Measurements from ENCODE around the gene LRRC28. TPM values are rescaled to one million over a fixed set of nuclear protein-coding genes. Genes with fewer than 3 reads are reported as not detected.

Gene LRRC28
- polyA plus RNA-seq, 1 donor: 18.7 TPM

DNA sequence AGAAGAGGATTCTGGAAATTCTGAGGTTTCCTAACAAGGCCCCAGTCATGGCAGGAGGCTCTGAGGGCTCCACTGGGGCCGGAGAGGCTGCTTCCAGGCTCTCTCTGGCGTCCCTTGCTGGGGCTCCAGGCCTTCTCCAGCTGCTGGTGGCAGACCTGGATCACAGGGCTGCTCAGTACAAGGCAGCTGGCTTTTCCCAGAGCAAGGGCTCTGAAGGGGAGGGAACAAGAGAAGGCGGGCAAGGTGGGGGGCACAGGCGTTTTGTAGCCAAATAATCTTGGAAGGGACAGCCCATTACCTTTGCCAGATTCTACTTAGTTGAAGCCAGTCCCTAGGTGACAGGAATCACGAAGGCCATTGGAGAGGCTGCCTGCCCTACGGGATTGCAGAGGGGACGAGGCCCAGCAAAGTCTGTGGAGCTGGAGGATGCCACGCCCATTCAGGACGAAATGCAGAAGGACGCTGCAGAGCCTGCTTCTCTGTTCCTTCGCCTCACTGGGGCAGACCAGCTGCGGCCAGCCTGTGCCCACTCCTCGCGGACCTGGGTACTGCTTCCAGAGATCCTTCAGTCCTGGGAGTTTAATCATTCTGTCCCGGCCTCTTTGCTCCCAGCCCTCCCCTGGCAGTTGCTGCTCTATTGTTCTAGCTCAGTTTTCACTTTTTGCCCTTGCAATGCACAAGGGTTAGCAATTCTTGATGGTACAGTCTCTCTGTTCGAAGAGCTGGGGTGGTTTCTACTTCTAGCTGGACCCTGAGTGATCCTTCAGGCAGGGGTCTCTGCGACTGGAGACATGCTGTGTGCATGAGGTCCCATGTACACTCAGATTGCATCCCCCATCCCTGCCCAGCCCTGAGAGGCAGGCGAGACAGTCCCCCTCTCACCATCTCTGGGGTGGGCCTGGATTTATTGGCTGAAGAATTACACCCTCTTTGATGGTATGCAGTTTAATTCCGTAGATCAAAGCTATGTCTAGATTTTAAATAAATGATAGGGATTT lies 165.2 kb downstream of the LRRC28 start:
- DNase-seq (ENCODE audit: low read depth): no peak

DNA sequence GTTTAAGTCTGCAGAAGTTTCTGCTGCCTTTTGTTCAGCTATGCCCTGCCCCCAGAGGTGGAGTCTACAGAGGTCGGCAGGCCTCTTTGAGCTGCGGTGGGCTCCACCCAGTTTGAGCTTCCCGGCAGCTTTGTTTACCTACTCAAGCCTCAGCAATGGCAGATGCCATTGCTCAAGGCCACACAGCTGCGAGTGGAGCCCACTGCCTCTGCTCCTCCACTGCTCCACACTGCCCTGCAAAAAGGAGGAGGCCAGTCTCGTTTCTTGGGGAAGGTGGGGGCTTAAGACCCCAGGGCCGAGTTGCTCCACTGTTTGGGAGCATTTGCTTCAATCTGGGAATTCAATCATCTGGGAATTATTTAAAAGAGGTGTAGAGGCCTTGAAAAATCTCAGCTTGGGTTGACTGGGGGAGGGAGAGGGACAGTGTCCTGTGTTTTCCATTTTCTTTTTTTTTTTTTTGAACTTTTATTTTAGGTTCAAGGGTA lies 169.9 kb downstream of the LRRC28 start:
- no peak for DNase-seq (ENCODE audit: low read depth)

DNA sequence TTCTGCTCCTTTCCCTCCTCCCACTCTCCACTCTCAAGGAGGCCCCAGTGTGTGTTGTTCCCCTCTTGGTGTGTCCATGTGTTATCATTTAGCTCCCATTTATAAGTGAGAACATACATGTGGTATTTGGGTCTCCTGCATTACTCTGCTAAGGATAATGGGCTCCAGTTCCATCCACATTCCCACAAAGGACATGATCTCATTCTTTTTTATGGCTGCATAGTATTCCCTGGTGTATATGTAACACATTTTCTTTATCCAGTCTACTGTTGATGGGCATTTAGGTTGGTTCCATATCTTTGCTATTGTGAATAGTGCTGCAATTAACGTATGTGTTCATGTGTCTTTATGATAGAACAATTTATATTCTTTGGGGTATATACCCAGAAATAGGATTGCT lies 170.5 kb downstream of the LRRC28 start:
- no peak for DNase-seq (ENCODE audit: low read depth)

DNA sequence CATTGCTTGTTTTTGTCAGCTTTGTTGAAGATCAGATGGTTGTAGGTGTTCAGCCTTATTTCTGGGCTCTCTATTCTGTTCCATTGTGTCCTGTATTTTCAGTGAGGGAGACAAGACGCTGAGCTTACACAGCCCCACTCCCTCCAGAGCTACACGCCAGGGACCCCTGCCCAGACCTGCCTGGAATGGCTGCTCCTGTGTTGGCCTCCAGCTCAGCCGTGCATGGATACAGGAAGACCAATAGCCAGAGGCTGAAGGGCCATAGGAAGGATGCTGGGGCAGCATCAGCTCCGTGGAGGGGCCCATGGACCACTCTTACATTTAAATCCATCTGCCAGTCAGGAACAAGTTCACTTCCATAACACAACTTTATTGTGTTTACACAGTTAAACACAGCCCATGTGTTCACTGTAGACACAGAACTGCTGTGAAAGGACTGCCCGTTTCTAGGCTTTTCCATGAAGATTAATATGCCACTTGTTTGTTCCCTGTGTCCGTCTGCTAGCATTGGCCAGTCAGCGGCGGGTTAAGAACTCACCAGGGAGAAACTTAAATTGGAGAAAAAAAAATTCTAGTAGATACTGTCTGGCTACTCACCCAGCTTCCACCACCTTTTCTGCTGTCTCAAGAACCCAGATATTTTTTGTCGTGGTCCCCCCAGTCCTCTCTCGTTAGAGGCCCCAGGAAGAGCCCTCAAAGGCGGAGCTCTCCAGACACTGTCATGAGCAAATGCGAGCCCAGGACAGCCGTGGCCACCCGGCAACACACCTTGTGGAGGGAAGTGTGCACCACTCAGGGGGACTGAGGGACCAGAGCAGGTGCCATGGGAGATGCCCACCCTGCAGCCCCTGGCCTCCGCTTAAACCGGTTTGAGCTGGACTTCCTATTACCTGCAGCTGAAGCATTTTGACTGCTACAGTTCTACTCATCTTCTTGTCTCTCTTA lies 172.2 kb downstream of the LRRC28 start:
- DNase-seq (ENCODE audit: low read depth): no peak

DNA sequence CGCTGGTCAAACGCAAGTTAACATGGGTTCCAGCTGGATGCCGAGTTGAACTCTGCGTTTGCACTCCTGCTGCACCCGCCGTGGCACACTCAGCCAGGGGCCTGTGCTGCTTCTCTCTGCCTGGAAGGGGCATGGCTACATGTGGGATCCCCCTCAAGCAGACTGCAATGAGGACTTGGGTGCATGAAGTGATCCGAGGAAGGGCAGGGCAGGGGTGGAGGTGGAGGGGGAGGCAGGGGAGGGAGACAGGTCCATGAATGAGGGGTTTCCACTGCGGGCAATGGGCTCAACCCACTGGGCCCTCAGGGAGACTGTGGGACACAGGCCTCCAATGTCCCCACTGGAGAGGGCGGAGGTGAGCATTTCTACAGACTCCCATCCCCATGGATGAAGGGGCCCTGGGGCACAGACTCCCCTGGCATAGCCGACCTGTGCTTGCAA lies 172.9 kb downstream of the LRRC28 start:
- no peak for DNase-seq (ENCODE audit: low read depth)

DNA sequence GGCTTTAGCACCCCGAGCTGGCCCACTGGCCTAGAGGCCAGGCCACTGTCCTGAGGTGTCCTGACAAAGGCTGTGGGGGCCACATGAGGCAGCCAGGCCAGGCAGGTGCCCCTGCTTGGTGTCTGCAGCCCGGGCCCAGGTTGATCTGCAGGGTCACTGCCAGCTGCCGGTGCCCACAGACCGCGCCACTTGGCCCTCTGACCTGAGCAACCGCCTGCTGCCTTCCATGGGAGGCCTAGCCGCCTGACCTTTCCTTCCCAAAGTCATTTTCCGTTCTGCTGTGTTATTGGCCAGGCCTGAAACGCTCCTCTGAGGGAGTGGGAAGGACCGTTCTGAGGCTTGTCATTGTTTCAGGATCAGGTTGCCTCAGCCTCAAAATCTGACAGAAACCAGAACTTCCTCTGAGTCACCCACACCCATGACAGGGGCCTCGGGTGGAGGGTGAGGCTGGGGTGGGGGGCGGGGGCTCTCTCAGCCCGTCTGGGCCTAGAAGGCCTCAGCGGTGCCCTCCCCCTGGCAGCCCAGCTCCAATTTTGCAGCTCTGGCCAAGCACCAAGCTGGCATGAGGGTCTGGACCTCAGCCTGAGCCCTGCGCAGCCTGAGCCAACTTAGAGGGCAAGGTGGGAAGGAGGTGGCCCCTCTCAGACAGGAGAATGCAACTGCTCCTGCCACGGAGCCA lies 173.8 kb downstream of the LRRC28 start:
- DNase-seq (ENCODE audit: low read depth): no peak

DNA sequence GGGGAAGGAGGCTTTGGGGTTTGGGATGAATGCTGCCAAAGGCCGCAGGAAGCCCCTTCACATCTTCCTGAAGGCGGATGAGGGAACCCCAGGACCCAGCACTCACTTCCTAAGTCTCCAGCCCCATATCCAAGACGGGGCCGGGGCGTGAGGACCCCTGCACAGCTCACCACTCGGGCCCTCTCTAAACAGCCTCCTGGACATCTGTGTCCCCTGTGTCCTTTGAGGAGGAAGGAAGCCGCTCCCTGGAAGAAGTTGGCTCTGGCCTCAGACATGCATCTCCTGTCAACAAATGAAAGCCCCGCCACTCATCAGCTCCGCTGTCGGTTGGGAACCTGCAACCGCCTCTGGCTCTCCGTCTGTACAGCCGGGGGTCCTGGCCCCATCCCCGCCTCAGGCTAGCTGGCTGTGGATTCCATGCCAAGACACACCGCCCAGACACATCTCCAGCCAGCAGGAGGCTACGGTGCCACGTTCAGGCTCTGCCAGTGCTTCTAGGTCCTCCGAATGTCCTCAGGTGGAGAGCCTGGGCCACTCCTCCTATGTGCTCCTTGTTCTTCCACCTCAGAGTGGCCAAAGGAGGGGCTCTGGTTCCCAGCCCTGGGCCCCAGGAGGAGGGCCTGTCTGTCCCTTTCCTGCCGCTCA lies 174.5 kb downstream of the LRRC28 start:
- no peak for DNase-seq (ENCODE audit: low read depth)

DNA sequence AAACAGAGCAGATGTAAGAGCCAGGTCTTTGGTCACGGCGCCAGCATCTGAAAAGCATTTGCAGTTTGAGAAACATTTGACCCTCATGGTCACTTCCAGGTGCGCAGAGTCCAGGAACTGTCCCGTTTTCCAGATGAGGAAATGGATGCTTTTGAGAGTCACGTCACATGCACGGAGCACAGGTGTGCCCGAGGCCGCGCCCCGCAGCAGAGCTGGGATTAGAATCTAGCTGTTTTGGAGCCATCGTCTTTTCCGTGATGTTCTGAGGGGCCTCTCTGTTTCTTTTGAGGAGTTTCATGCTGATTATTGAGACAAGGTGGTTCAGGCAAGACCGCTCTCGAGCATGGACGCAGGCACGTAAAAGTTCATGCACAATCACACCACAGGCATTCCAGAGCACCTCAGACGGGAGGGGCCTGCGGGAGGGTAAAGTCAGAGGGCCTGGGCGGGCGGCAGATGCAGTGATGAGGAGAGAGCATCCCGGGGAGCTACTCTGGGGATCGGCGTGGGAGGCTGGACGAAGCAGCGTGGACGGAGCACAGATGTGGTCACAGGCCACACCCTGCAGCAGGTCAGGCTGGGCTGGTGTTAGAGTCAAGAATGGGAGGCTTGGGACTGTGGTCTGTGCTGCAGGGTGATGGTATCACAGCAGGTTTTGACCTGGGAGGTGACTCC lies 175.3 kb downstream of the LRRC28 start:
- DNase-seq (ENCODE audit: low read depth): no peak

DNA sequence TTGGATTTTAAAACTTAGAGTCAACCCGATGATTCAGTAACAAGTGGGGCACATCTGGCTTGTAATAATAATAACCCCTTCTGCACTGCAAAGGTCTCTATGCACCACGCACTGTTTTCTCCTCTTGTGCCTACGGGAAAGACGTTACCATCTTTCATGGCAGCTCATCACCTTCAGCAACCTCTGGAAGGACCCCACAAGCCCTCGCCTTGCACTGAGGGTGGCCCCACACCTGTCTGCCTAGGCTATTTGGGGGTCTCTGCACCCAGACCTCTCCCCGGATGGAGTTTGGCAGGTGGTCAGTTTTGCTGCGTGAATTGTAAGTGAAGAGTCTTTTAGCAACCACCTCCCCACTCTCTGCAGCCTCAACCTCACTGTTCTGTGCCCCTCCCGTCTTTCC lies 175.9 kb downstream of the LRRC28 start:
- DNase-seq (ENCODE audit: low read depth): no peak

DNA sequence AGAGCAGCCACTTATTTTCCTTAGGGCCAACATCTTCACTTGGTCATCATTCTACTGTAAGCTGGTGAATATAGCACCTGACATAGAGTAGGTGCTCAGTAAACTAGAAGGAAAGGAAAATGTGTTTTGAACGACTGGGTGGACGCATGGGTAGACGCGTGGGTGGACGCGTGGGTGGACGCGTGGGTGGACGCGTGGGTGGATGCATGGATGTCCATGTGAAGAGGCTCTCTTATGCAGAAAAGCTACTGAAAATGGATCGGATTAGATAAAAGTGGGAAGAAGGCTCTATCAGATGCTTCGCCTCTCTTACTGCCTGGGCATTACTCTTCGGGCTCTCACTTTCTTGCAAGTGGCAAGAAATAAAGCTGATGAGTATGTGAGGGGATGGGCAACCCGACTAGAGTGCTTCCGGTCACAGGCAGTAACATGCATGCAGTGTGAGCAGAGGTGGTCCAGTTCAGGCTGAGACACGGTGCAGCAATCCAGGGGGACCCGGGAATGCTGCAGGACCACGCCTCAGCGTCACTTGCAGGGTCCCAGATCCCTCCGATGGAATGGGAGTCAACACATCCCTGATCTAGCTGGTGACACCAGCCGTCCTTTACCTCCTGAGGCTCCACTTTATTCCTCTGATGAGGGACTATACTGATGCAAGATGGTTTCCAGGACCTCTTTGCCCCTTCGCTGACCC lies 176.5 kb downstream of the LRRC28 start:
- no peak for DNase-seq (ENCODE audit: low read depth)

DNA sequence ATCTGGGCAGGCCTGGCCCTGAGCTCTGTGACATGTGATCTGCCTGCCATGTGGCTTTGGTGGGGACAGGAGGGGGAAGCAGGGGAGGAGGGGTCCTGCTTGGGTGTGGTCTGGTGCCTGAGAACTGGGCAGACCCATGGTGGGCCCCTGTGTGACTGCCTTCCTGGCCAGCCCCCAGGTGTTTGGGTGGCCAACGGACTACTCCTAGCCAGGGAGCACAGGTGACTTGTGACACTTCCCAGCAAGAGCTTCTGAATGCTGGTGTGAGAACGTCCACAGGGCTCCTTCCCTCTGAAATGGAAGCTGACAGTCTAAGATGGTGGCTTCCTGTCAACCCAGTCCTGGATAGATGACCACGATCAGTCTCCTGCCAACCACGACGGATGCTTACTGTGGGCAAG lies 178.4 kb downstream of the LRRC28 start:
- no peak for DNase-seq (ENCODE audit: low read depth)

DNA sequence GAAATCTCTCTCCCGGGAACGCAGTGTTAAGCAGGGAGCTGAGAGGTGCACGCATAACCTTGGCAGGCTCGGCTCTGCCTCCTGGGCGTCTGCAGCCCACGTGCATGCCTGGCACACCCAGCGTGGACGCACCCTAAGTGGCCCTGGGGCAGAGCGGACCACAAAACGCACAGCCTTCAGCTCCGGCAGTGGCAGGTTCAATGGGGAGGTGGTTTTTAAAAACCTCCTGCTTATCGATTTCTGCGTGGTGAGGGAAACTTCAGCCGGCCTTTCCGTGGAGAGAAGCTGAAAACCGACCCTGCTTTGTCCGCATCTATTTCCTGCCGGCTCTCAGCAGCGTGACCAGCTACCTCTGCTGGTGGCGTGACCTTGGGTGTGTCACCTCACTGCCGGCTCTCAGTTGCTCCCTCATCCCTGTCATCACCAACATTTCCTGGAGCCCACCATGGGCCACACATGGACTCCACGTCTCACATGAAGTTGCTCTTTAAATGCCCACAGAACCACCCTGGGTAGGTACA lies 179.7 kb downstream of the LRRC28 start:
- no peak for DNase-seq (ENCODE audit: low read depth)

DNA sequence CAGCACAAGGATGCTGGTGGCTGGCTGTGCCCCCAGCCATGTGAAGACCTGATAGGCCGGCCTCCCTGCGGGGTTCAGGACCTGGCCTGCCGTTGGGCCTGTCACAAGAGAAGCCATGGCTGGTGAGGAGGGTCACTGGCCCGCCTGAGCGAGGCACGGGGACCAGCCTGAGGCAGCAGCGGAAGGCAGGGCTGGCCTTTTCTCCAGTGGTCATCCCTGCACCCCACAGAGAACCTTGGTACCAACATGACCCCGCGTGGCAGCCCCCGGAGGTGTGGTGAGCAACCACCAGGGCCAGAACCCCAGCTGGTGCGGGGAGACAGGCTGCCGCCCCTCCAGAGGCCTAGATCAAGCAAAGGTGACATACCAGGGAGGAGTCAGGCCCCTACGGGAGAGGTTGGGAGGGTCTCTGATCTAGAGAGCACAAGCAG lies 180.4 kb downstream of the LRRC28 start:
- no peak for DNase-seq (ENCODE audit: low read depth)

DNA sequence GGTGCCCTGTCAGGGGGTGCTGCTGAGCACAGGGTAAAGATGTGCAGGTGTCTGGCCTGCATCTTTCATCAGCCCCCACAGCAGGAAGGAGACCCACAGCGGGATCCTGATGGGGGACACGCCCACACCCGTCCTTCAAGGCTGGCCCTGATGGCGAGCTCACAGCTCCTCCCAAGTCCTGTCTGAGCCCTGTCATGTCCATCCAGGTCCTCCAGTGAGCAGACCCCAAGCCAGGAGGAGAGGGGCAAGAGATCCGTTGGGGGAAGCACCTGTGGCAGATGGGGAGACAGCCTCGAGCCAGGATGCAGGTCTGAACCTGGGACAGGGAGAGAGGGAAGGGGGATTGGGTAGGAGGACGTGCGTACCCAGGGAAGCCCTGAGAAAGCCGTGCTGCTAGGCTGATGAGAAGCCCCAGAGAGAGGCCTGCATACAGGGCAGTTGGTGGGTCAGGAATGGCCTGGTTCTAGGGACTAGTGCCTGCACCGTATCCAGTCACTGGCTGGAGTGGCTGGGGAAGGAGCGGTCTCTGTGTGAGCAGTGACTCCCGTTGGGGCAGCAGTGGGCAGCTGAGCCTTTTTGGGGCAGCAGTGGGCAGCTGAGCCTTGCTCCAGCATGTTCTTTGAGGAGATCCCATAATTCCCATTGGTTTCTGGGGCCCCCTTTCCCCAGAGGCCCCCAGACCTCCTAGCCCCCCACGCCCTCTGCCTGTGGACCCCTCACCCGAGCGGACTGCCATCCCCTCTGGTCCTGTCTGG lies 181.2 kb downstream of the LRRC28 start:
- no peak for DNase-seq (ENCODE audit: low read depth)

DNA sequence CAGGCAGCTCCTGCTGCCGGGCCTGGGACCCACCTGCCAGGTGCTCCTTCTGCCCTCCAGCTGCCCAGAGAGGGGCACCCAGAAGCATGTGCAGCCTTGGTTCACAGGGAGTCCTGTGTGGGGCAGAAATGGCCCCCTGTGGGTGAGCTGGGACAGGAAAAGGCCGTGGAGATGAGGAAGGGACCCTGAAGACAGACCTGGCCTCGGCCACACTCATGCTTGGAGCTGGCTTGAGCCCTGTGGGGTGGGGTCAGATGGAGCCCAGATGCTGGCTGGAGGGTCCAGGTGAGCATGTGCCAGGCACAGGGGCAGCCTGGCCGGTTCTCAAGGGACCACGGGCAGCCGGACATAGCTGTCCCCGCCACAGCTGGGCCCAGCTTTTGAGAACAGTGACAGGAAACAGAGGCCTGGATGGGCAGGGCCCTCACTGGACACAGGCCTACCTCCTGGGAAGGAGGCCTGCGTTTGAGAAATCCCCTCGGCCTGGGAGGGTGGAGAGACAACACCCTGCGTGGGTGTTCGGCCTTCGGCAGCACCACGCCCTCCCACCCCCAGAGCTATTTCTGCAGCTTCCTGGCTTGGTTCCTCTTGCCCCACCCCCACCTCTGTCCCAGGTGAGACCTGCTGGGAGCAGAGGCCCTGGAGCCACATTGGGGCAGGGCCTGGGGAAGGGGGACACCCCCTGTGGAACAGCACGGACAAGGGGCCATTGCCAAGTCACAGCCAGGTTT lies 181.9 kb downstream of the LRRC28 start:
- no peak for DNase-seq (ENCODE audit: low read depth)

DNA sequence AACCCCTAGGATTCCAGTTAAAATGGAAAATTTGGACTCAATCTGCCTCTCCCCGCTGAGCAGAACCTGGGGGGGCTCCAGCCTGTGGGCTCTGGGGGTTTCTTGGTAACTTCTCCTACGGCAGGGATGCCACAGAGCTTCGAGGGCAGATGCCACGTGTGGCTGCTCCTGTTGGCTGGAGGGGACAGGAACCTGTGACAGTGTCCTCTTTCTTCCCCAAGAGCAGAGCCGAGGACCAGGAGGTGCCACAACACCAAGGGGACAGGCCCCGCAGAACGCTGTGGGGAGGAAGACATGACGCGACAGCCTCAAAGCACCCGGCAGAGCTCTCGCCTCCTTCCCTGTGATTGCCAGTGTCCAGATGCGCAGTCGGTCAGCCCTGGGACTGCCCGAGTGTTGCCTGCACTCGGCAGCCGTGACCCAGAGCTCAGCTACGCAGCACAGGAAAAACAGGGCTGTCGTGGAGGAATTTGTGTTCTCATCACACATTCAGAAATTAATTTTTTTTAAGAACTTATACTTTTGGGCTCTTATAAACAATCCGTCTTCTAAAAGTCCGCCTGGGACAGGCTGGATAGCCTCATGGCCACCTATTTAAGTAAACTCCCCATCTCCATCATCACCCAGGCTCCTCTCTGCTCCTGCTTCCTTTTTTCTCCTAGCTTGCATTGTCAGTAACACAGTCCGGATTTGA lies 182.6 kb downstream of the LRRC28 start:
- no peak for DNase-seq (ENCODE audit: low read depth)

DNA sequence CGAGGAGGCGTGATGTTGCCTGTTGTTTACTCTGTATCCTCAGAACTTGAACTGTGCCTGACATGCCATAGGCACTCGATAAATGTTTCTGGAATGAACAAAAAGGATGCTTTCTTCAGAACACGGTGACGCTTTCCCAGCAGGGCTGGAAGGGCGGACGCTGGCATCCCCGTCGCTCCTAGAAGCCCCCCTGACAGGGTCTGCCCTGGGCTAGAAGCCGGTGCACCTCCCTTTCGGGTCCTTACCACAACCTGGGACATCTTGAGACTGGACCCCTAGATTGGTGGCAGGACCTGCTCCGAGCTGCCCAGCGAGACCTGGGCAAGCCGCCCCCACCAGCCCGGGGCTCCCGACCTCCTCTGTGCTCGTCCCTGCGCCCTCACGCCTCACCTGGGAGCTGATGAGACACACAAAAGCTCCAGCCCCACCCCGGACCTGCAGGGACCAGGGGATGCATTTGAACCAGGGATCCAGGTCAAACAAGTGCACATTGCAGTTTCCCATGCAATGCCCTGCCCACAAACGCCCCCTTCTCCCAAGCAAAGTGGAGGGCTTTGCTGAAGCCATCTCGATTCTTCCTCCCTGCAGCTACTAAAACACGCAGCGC lies 183.3 kb downstream of the LRRC28 start:
- no peak for DNase-seq (ENCODE audit: low read depth)

Data from forelimb muscle (tissue), 1 donor.